Left colon (tissue), 2 donors: ENCODE data around the gene LOC101059915.
A peak's percentile ranks its signal among the peaks of the same experiment; 100 is the strongest.
"Not testable (repeated sequence)": the region's sequence is repeated elsewhere in the genome, so short reads cannot be mapped to it uniquely, and the experiment has no call there.

Experiments
- ATAC-seq: fragments of 200-7000 bp; cut with Tn5 transposase; one replicate; pipeline ENCODE4 v1.9.1; 2020; ENCODE audit warnings: mild to moderate bottlenecking, moderate library complexity
- DNase-seq, 2 donors: peaks; one replicate each; pipeline ENCODE4 v3.0.0-alpha.2; 2020
- intact Hi-C, 2 donors: fragments of 100-400 bp; cut with DNase I in 1 of 2; cut with micrococcal nuclease in 1 of 2; formaldehyde crosslinking; loops; one replicate each; pipeline versions ENCODE4 v1.11.2 to v1.14.0; 2022; cut with DNase I, micrococcal nuclease
- donor health status: DM: no; HTN: no; CAD: no.
- donor health status: DM: yes; HTN: yes; CAD: no.

Gene LOC101059915

GRCh38 chrX:71668248-71668595 lies 876 bp downstream of the LOC101059915 start:
- DNase-seq (no peak), ATAC-seq (no peak)
- intact Hi-C loops, result no loop called here

GRCh38 chrX:71669492-71669891 lies 2.1 kb downstream of the LOC101059915 start:
- ATAC-seq (no peak), DNase-seq (no peak)
- intact Hi-C loops, result no loop called here

- DNase-seq, intact Hi-C loops: not testable (repeated sequence)
- ATAC-seq, result peak; percentile 55
Observed at GRCh38 chrX:71669947-71670346, 2.6 kb downstream of the LOC101059915 start.

GRCh38 chrX:71671043-71671780 lies 3.9 kb downstream of the LOC101059915 start:
- intact Hi-C loops, result no loop called here
- ATAC-seq (no peak), DNase-seq (no peak)

- no peak for DNase-seq
- intact Hi-C loops, result no loop called here
- no peak for ATAC-seq
Observed at GRCh38 chrX:71671938-71672337, 4.6 kb downstream of the LOC101059915 start.

- not testable (repeated sequence) for DNase-seq
Observed at GRCh38 chrX:71675636-71676035, 8.3 kb downstream of the LOC101059915 start.

GRCh38 chrX:71676068-71676795 lies 8.9 kb downstream of the LOC101059915 start:
- DNase-seq, result peak in 1 of 2 donors; percentile 14
- ATAC-seq, intact Hi-C loops: not testable (repeated sequence)

More at GRCh38 chrX:71675636-71676035, 8.3 kb downstream of the LOC101059915 start:
- ATAC-seq, intact Hi-C loops: not testable (repeated sequence)

- intact Hi-C loops, DNase-seq, ATAC-seq: not testable (repeated sequence)
Observed at GRCh38 chrX:71677195-71677594, 9.8 kb downstream of the LOC101059915 start.

GRCh38 chrX:71679575-71680207 lies 12.3 kb downstream of the LOC101059915 start:
- ATAC-seq, result no peak
- intact Hi-C loops, result no loop called here
- no peak for DNase-seq

GRCh38 chrX:71696641-71697465 lies 29.5 kb downstream of the LOC101059915 start:
- ATAC-seq, DNase-seq, intact Hi-C loops: not testable (repeated sequence)

- intact Hi-C loops, ATAC-seq, DNase-seq: not testable (repeated sequence)
Observed at GRCh38 chrX:71697466-71698298, 30.3 kb downstream of the LOC101059915 start.

GRCh38 chrX:71698299-71699022 lies 31.1 kb downstream of the LOC101059915 start:
- DNase-seq, ATAC-seq, intact Hi-C loops: not testable (repeated sequence)

GRCh38 chrX:71699023-71699344 lies 31.6 kb downstream of the LOC101059915 start:
- ATAC-seq, intact Hi-C loops, DNase-seq: not testable (repeated sequence)

GRCh38 chrX:71702853-71703252 lies 35.5 kb downstream of the LOC101059915 start:
- DNase-seq, ATAC-seq, intact Hi-C loops: not testable (repeated sequence)

GRCh38 chrX:71714064-71714463 lies 46.7 kb downstream of the LOC101059915 start:
- intact Hi-C loops, DNase-seq, ATAC-seq: not testable (repeated sequence)

- ATAC-seq, intact Hi-C loops, DNase-seq: not testable (repeated sequence)
Observed at GRCh38 chrX:71715551-71715950, 48.2 kb downstream of the LOC101059915 start.

GRCh38 chrX:71716323-71716722 lies 49.0 kb downstream of the LOC101059915 start:
- DNase-seq, ATAC-seq, intact Hi-C loops: not testable (repeated sequence)
